M059J (cell line): ENCODE measurements around the gene ARHGEF11. TPM values are rescaled to one million over a fixed set of nuclear protein-coding genes. Genes with fewer than 3 reads are reported as not detected.

Experiments
- DNase-seq: peaks from one replicate; pipeline ENCODE4 v3.0.0-alpha.2; 2012; ENCODE audit warnings: low read depth
- total RNA-seq: library from RNA; depleted of rRNA; stranded (reverse); fragments of >200 nt; shearing (Covaris generic); gene quantifications from 2 replicates; pipeline ENCODE4 v1.2.3, GENCODE V29; 2014

ARHGEF11 gene
- total RNA-seq, 1 experiment from 2014 or later = 17.1 TPM

DNA sequence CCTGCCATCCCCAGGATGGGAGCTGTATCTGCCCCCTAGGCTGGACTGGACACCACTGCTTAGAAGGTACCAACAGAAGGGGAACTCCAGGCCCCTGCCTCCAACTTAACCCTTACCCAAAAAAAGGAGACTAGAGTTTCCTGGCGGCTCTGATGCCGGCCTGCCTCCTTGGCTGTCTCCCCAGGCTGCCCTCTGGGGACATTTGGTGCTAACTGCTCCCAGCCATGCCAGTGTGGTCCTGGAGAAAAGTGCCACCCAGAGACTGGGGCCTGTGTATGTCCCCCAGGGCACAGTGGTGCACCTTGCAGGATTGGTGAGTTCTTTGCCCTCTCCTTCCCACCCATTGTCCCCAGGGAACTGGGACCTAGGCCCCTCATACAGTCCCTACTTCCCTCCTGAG is 133.2 kb downstream of the ARHGEF11 start:
- no peak for DNase-seq

DNA sequence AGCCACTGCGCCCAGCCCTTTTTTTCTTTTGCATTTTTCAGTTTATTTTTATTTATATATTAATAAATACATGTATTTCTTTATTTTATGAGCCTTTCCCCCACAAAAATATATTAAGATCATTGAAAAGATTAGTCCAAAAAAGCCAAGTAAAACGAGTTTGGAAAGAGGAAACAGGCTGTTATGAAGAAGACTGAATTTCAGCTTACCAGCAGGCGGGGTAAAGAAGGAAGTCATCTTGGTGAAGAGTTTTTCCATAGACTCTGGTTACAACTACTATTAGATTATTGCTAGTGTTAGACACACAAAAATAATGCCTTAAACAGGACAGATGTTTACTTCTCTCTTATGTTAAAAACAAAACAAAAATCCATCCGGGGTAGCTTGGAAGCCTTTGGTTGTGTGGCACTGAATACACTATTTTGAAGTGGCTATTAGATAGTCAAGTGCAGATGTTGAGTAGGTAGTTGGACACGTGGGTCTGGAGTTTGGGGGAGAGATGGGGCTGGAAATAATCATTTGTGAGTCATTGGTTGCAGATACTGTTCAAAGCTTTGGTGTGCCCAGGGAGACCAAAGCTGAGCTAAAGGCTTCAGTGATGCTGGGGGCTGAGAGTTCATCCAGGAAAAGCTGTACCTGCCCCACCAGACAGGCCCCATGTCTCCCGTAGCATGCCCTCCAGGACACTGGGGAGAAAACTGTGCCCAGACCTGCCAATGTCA is 133.8 kb downstream of the ARHGEF11 start:
- no peak for DNase-seq

- no peak for DNase-seq
These were observed 135.2 kb downstream of the ARHGEF11 start for GRCh38 chr1:156910309-156910782.

DNA sequence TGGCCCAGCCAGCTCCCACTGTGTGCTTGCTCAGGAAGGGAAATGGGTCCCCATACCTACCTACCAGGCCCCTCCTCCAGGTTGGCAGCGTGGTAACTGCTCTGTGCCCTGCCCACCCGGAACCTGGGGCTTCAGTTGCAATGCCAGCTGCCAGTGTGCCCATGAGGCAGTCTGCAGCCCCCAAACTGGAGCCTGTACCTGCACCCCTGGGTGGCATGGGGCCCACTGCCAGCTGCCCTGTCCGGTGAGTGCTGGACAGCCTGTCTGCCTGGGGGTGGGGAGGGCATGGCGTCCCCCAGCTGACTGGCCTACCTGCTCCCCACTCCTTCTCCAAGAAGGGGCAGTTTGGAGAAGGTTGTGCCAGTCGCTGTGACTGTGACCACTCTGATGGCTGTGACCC is 135.9 kb downstream of the ARHGEF11 start:
- no peak for DNase-seq

DNA sequence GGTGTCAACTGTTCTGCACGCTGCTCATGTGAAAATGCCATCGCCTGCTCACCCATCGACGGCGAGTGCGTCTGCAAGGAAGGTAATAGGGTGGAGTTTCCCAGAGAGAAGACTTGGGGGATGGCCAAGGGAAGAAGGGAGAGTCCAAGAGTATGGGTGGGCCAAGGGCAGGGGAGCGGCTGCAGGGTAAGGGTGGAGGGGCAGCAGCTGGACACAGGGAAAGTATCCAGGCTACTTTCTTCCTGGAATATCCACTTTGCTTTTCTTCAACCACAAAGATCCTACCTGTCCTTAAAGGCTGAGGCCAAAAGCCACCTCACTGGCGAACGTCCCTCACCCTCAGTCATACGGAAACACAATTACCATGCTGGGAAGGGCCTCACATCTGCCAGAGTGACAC is 136.6 kb downstream of the ARHGEF11 start:
- no peak for DNase-seq

- no peak for DNase-seq
These were observed 137.0 kb downstream of the ARHGEF11 start for GRCh38 chr1:156908541-156908940.

DNA sequence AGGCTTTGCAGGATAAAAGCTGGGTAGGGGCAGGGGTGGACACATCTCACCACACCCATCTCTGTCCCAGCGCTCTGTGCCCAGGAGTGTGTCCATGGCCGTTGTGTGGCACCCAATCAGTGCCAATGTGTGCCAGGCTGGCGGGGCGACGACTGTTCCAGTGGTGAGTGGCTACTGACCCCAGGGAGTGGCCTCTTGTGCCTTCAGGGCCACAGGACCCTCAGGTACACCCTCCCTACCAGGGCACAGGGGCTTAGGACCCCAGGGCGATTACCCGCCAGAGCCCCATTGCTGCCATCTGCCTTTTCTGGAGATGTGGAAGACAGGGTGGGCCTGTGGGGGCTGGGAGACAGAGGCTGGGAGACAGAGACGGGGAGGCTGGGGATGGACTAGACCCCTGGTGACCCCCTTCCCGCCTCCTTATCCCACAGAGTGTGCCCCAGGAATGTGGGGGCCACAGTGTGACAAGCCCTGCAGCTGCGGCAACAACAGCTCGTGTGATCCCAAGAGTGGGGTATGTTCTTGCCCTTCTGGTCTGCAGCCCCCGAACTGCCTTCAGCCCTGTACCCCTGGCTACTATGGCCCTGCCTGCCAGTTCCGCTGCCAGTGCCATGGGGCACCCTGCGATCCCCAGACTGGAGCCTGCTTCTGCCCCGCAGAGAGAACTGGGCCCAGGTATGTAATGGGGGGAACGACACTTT is 139.2 kb downstream of the ARHGEF11 start:
- no peak for DNase-seq

GRCh38 chr1:156905651-156906050 is 139.9 kb downstream of the ARHGEF11 start:
- DNase-seq = no peak

- DNase-seq = no peak
These were observed 140.4 kb downstream of the ARHGEF11 start for GRCh38 chr1:156905176-156905575.

DNA sequence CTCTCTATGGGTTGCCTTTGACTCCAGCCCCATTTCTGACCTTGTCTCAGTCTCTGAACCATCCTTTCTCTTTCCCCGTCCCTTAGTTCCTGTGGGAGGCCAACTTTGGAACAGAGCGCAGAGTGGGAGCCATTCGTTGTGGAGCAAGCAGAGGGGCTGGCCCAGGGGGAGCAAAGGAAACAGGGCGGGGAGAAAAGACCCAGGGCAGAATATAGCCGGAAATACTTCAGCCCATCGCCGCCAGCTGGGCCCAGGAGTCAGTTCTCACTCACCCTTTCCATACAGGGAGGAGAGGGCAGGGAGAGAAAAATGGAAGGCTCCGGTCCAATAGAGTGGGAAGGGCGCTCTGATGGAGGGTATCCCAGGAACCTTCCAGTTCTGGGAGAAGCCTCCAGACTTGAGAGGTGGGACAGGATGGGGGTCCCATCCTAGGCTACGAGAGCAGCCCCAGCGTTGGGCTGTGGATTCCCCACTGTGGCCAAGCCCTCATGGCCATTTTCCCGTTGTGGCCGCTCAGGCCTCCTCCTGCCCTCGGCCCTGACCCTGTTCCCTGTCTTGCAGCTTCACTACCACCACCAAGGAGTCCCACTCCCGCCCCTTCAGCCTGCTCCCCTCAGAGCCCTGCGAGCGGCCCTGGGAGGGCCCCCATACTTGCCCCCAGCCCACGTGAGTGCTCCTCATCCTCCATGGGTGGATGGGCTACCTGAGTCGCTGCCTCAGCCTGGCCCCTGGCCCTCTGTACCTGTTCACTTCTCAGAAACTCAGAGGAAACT is 141.2 kb downstream of the ARHGEF11 start:
- DNase-seq = no peak

GRCh38 chr1:156903328-156904091 is 142.0 kb downstream of the ARHGEF11 start:
- no peak for DNase-seq

DNA sequence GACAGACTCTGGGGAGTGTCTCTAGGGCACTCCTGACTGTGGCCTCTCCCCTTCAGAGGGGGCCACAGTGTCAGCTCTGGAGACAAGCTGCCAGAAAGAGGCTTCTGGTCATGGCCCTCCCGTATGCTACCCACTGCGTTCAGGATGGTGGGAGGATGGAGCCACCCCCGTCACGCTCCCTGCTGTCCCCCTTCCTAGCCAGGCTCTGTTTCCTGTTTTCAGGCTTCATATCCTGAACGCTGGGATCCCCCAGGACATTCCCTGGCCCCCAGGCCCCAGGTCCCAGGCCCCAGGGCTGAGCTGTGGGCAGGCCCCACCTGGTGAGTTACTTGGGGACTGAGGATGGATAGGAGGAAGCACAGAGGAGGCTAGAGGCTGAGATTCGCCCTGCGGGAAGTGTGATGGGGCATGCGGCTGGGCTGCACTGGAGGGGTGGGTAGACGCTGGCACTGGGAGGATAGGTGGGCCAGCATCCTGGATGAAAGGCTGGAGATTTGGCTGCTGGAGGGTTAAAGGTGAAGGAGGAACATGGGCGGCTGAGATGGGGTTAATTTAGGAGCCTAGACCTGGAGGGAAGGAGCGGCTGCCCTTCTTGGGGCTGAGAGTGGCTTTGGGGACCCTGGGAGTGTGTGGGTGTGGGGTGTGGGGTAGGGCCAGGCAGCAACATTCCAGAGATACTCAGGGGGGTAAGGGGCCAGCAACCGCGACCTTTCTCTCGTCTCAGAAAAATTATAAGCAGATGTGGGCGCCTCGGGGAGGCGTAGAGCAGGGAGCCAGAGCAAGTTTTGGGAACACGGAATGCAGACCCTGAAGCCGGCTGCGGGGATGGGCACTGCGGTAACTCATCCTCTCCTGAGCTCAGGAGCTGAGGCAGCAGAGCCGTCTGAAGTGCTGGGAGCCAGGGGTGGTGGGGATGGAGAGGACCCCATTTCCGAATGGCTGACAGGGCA is 143.3 kb downstream of the ARHGEF11 start:
- DNase-seq = no peak

DNA sequence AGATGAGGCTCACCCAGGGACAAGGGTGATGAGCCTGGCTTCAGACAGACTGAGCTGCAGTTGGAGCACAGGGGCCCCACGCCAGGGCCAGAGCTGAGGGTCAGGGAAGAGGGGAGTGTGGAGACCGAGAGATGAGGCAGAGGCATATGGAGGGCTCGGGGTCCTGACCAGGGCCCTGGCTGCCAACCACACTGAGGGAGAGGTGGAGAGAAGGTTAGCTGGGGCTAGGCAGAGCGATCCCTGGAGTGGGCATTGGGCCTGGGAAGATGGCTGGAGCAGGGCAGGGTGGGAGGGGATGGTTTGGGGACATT is 144.0 kb downstream of the ARHGEF11 start:
- no peak for DNase-seq

GRCh38 chr1:156900896-156901589 is 144.5 kb downstream of the ARHGEF11 start:
- DNase-seq = no peak

DNA sequence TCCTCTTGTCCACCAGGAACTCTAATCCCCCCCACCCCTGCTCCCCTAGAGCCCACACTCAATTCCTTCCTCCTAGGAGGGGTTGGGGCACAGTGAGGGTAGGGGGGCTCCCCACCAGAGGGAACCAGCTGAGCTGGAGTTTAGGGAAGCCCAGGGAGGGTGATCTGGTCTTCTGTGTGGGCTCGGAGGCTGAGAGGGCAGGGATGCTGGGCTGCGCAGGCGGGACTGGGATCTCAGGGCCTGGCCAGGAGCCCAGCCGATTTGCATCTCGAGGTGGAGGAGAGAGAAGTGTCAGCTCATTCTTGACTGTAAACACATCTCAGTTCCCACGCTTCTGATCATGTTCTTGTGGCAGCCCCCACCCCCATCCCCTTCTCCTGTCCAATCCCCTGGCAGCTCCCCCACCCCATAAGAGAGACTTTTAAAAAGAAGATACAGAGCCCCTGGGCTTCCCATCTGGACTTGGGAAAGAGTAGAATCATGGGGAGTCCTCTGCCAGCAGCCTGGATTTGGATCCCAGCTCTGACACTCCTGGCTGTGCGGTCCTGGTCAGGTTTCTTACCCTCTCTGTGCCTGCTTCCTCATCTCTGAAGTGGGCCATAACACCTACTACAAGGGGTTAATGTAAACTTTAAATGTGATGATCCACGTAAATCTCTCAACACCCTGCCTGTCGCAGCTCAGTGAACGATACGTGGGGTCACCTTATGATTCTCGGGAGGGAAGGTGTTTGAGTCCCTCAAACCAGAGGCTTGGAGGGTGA is 145.4 kb downstream of the ARHGEF11 start:
- DNase-seq = no peak

- DNase-seq = no peak
These were observed 146.4 kb downstream of the ARHGEF11 start for GRCh38 chr1:156898971-156899664.

- no peak for DNase-seq
These were observed 147.4 kb downstream of the ARHGEF11 start for GRCh38 chr1:156898161-156898566.

GRCh38 chr1:156897078-156897825 is 148.3 kb downstream of the ARHGEF11 start:
- peak; percentile 82 for DNase-seq
